ENCODE data around the gene LNPEP.
A peak's percentile ranks its signal among the peaks of the same experiment; 100 is the strongest.

The LNPEP gene

DNA sequence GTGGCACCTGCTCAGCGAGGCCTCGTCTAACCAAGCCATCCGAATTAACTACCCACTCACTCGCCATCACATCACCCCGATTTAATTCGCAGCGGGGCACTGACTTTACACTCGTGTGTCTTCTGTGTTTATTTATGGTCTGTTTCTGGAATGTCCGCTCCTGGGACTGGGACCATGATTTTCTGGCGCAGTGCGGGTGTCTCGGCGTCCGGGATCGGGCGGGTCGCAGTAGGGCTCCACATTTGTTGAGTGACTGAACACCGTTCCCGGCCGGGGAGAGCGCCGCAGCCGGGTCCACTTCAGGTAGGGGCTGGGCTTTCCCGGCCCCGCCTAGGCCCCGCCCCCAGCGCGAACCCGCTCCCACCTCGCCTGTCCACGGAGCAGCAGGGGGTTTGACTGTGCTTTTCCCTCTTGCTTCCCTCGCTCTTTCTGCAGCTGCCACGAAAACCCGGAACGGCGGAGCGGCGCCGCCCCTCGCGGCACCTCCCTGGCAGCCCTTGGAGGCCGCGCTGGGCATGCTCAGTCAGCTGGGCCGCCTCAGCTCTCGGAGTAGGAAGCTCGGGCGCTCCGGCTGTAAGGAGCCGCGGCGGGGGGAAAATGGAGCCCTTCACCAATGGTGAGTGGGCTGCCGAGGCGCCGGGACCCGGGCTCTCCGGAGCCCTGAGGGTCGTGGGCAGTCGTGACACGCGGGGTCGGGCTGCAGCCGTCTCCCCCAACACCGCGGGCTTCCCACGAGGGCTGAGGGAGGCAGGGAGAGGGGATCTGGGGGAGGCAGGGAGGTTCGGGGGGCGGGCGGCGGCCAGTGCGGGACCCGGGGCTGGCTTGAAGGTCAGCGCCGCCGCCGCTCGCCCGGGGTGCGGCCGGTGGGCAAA lies at the start of gene LNPEP:
Gene LNPEP, plus strand, starts transcription at position 522 of the 872 bp plus-strand sequence. Its CDS starts 76 bp downstream, at position 598.
- peak; percentile 91 for DNase-seq

GRCh38 chr5:96893342-96893741 lies 42.5 kb upstream of the LNPEP start:
- DNase-seq: no peak

DNA sequence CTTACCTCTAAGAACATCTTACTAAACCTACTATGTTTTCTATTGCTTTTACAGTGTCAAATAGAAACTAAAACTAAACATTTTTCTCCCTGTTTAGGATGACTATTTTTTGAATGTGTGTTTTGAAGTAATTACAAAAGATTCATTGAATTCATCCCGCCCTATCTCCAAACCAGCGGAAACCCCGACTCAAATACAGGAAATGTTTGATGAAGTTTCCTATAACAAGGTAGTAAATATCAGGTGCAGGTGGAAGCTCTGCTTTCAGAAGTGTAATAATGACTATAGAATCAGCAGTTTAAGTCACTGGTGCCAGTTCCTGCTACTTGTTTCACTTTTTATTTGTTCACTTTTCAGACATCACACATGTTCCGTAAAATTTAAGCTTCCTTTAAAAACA lies 39.6 kb upstream of the LNPEP start:
- no peak for DNase-seq

GRCh38 chr5:96896806-96897205 lies 39.1 kb upstream of the LNPEP start:
- DNase-seq: no peak

- DNase-seq: no peak
Measured at GRCh38 chr5:96901384-96901783, 34.5 kb upstream of the LNPEP start.

GRCh38 chr5:96901841-96902240 lies 34.0 kb upstream of the LNPEP start:
- DNase-seq: no peak

GRCh38 chr5:96902876-96903275 lies 33.0 kb upstream of the LNPEP start:
- DNase-seq: no peak

DNA sequence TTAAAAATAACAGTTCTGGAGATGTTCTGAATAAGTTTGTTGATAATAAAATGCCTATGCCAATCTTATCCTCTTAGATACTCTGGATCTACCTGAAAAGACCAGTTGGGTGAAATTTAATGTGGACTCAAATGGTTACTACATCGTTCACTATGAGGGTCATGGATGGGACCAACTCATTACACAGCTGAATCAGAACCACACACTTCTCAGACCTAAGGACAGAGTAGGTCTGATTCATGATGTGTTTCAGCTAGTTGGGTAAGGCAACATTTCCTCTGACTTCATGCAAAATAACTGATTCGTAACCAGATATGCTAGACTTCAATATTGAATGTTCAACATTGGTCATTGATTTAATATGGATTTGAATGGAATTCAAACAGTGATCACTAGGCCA lies 32.6 kb upstream of the LNPEP start:
- DNase-seq: no peak

GRCh38 chr5:96904054-96904931 lies 31.6 kb upstream of the LNPEP start:
- DNase-seq: no peak

DNA sequence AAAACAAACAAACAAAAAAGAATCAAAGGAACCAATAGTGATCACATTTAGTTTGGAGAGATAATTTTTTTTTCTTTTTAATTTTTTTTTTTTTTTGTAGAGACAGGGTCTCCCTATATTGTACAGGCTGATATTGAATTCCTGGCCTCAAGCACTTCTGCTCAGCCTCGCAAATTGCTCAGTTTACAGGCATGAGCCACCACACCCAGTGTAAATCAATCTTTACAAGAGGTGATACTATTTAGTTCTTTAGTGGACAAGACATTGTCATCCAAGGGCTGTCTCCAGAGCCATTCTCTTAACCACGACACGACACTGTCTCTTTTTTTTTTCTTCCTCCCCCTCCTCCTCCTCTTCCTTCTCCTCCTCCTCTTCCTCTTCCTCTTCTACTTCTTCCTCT lies 30.0 kb upstream of the LNPEP start:
- no peak for DNase-seq

GRCh38 chr5:96909003-96909402 lies 26.9 kb upstream of the LNPEP start:
- no peak for DNase-seq

DNA sequence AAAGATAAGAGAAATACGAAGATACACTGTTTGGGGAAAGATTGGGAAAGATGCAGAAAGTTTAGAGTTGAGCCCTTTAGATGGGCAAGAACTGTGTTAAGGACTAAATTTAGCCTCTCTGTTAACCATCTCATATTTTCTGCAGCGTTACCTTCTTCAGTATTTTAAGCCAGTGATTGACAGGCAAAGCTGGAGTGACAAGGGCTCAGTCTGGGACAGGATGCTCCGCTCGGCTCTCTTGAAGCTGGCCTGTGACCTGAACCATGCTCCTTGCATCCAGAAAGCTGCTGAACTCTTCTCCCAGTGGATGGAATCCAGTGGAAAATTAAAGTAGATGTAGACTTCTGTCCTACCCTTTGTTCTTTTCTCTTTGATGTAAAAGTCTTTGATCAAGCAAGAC lies 26.4 kb upstream of the LNPEP start:
- no peak for DNase-seq

- DNase-seq: no peak
Measured at GRCh38 chr5:96911139-96911538, 24.7 kb upstream of the LNPEP start.

- DNase-seq: no peak
Measured at GRCh38 chr5:96913233-96913632, 22.6 kb upstream of the LNPEP start.

GRCh38 chr5:96919754-96920197 lies 16.1 kb upstream of the LNPEP start:
- no peak for DNase-seq

DNA sequence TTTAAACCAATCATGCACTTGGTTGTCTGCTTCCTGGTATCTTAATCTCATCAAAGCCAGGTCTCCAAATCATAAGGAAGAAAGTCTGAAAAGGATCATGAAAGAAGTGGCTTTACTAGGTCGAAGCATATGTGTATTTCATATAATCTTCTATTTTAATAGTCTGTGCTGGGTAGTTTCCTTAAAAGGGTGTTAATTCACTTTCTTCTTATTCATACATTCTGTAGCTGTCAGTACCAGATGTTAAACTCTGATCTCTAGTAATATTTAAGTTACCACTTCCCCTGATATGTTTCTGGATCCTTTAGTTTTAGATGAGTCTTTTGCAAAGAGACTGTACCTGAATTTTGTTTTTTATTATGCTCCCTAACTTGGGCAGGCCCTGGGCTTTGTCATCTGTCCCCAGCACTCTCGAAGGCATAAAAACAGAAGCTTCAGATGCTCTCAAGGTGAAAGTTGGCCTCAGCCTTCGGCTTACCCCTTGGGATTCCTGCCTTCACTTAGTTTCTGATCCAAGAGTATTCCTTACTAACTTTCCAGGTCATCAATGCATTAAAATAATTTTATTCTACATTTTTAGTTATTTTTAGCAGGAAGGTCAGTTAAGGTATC lies 15.0 kb upstream of the LNPEP start:
- no peak for DNase-seq

DNA sequence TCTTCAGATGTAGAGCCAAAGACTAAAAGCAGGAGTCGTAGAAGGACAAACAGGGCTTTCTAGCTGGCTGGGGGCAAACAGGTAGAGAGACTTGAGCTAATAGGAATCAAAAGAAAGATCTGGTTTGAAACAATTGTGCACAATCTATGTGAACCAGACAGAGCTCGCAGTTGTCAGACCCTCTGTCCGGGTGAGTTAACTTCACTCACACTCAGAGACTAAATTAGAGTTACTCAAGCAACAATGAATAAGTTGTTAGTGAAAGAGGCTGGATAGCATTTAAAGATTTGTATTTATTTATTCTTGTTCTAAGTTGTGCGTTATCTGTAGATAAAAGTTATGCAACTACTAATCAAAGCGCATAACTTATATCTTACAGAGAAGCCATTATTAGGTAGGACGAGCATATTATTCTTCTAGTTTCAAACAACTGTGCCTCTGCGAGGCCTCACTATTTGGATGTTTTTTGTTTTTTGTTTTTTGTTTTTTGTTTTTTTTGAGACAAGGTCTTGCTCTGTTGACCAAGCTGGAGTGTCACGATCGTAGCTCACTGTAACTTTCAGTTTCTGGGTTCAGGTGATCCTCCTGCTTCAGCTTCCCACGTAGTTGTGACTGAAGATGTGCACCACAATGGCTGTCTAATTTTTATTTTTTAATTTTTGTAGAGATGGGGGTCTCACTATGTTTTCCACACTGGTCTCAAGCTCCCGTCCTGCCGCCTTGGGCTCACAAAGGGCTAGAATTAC lies 13.2 kb upstream of the LNPEP start:
- no peak for DNase-seq

DNA sequence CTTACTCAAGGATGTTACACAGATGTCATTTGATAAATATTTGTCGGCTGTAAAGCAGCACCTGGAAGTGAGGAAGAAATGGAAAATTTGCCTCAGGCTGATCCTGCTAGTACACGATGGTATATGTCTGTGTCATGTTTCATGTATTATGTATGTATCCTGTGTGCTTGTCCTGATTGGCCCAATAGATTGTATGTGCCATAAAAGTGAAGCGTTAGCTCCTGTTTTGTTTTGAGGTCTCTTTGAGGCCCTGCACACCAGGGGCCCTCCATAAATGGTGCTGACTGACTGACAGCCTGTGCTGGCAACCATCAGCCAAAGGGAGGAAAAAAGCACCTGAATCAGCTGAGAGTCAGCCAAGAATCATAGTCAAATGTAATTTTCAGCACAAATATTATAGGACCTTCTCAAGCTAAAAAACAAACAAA lies 11.8 kb upstream of the LNPEP start:
- no peak for DNase-seq

- no peak for DNase-seq
Measured at GRCh38 chr5:96926276-96926675, 9.6 kb upstream of the LNPEP start.

GRCh38 chr5:96927008-96927407 lies 8.9 kb upstream of the LNPEP start:
- no peak for DNase-seq

DNA sequence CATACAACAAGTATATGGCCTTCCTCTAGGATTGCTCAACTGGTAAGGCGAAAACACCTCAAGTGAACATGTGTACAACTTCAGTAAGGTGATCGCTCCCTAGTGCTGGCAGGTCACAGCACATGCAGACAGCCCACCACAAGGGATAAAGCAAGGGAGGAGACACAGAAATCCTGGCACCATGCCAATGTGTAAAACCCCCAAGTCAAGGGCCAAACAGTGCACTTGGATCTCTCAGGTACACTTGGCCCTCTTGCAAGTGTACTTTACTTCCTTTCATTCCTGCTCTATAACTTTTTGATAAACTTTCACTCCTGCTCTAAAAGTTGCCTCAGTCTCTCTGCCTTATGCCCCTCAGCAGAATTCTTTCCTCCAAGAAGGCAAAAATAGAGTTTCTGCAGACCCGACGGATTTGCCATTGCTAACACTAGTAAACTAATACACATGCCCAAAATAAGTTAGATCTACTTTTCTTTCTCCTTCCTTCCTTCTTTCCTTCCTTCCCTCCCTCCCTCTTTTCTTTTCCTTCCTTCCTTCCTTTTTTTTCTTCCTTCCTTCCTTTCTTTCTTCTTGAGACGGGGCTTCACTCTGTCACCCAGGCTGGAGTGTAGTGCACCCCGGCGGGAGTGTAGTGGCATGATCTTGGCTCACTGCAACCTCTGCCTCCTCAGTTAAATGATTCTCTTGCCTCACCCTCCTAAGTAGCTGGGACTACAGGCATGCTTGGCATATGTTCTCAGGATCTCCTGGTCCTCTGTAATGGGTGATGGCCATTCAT lies 6.8 kb upstream of the LNPEP start:
- DNase-seq: no peak

DNA sequence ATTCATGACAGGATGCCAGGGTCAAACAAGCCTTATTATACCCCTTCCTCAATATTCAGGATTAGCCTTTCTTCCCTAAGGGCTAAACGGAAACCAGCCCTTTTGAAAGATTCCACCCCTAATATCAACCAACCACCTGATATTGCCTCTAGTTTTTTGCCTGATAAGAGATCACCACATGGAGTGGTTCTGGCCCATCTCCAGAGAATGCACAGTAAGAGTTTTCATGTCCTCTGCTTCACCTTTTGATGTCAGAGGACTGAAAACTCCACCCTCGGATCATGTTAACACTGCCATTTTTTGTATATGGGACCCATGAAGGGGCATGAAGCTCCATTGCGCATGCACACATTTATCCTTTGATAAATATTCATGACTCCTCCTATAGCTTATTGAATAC lies 5.8 kb upstream of the LNPEP start:
- no peak for DNase-seq
